ENCODE results near the gene SH3RF3. TPM values are rescaled to one million over a fixed set of nuclear protein-coding genes. Genes with fewer than 3 reads are reported as not detected.

The SH3RF3 gene
- total RNA-seq, 2 donors from 2014 or later = 8.0 to 8.8 TPM

- no peak for TF ChIP-seq CTCF (IDR thresholded peaks at IDR 0.05)
- no peak overlapping the region for H3K4me3 ChIP-seq
- H3K4me1 ChIP-seq = peaks cover 0 to 6% of the 10 kb centered on the region in 2 donors
- DNase-seq (ENCODE audit: low spot score) = no peak
- peaks cover 5% of the 10 kb centered on the region for H3K36me3 ChIP-seq
- no peak overlapping the region for H3K27ac ChIP-seq
- no peaks in the 10 kb centered on the region for H3K27me3 ChIP-seq
- no peaks in the 10 kb centered on the region for H3K9me3 ChIP-seq
Observed at GRCh38 chr2:109372614-109373013, 243.6 kb downstream of the SH3RF3 start.

GRCh38 chr2:109373791-109374547 is 245.0 kb downstream of the SH3RF3 start:
- peak; percentile 36 for DNase-seq (ENCODE audit: low spot score)
- no peaks in the 10 kb centered on the region for H3K27me3 ChIP-seq
- TF ChIP-seq CTCF (IDR thresholded peaks at IDR 0.05) = no peak
- peaks cover 5% of the 10 kb centered on the region for H3K36me3 ChIP-seq
- H3K9me3 ChIP-seq = no peaks in the 10 kb centered on the region
- H3K4me3 ChIP-seq = no peak overlapping the region
- H3K4me1 ChIP-seq = peaks cover 0 to 6% of the 10 kb centered on the region in 2 donors
- H3K27ac ChIP-seq = no peak overlapping the region

DNA sequence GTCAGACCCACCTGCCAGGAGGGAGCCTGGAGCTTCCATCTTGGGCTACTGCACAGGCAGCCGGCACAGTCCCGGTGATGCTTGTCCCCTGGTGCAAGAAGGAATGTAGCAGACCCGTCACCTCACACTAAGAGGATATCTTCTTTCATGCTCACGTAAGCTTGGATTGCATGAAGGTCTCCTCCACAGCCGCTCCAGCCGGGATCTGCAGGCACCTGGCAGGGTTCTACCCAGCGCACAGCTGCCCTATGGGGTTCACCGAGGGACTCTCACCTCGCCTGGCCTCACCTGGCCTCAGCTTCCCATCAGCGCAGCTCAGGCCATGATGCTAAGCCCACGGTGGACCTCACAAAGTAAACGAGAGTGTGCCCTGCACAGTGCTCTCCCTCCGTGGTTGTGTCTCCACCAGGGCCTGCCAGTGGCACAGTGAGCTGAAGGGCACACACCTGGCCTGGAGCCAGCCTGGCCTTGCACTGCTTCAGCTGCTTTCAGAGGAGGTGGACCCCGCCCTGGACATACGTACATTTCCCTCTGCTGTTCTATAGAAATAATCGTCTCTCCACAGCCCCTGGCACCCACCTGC is 245.6 kb downstream of the SH3RF3 start:
- H3K4me1 ChIP-seq = peaks cover 0 to 6% of the 10 kb centered on the region in 2 donors
- no peaks in the 10 kb centered on the region for H3K27me3 ChIP-seq
- H3K27ac ChIP-seq = no peak overlapping the region
- TF ChIP-seq CTCF (IDR thresholded peaks at IDR 0.05) = no peak
- no peaks in the 10 kb centered on the region for H3K9me3 ChIP-seq
- H3K36me3 ChIP-seq = peaks cover 5% of the 10 kb centered on the region
- H3K4me3 ChIP-seq = no peak overlapping the region
- peak; percentile 55 for DNase-seq (ENCODE audit: low spot score)

DNA sequence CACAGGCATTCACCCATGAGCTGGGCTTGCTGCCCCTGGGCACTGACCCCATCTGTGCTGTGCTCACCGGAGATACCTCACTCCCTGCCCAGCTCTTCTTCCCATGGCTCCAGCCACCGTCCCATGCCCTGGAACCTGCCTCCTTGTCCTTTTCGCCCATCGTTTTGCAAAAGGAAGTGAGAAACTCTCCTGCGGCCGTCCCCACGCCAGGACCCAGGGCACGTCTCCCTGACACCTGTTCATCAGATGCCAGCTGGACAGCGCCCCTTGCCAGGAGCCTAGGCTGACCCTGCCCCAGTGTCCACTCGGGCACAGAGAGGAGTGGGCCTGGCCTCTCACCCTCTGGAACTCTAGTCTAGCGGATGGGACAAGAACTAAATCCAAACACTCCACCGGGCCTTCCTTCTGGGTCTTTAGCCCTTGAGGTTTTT is 246.1 kb downstream of the SH3RF3 start:
- H3K27me3 ChIP-seq = no peaks in the 10 kb centered on the region
- no peak overlapping the region for H3K27ac ChIP-seq
- no peak for TF ChIP-seq CTCF (IDR thresholded peaks at IDR 0.05)
- no peaks in the 10 kb centered on the region for H3K9me3 ChIP-seq
- H3K4me1 ChIP-seq = peaks cover 0 to 6% of the 10 kb centered on the region in 2 donors
- H3K36me3 ChIP-seq = peaks cover 5% of the 10 kb centered on the region
- H3K4me3 ChIP-seq = no peak overlapping the region
- DNase-seq (ENCODE audit: low spot score) = peak; percentile 54

- peaks cover 0 to 6% of the 10 kb centered on the region in 2 donors for H3K4me1 ChIP-seq
- no peaks in the 10 kb centered on the region for H3K9me3 ChIP-seq
- H3K36me3 ChIP-seq = peaks cover 5% of the 10 kb centered on the region
- no peaks in the 10 kb centered on the region for H3K27me3 ChIP-seq
- TF ChIP-seq CTCF (IDR thresholded peaks at IDR 0.05) = no peak
- no peak overlapping the region for H3K4me3 ChIP-seq
- H3K27ac ChIP-seq = no peak overlapping the region
- DNase-seq (ENCODE audit: low spot score) = peak; percentile 53
Observed at GRCh38 chr2:109375656-109376055, 246.7 kb downstream of the SH3RF3 start.
